SHP77 treated with DMSO at 0.1 percent for 48 hours (cell line): ENCODE data around the gene LAMA4.
"Not testable (repeated sequence)": the region's sequence is repeated elsewhere in the genome, so short reads cannot be mapped to it uniquely, and the experiment has no call there.

Experiments used
- DNase-seq: peaks from one replicate; lab custom pipeline; 2025; lab: John Stamatoyannopoulos, UW

The LAMA4 gene

GRCh38 chr6:112149719-112150263 is 104.6 kb downstream of the LAMA4 start:
- no peak for DNase-seq

GRCh38 chr6:112149236-112149635 is 105.1 kb downstream of the LAMA4 start:
- no peak for DNase-seq

GRCh38 chr6:112148103-112148502 is 106.3 kb downstream of the LAMA4 start:
- DNase-seq: no peak

- no peak for DNase-seq
Observed at GRCh38 chr6:112145080-112145573, 109.2 kb downstream of the LAMA4 start.

GRCh38 chr6:112144145-112144926 is 110.0 kb downstream of the LAMA4 start:
- no peak for DNase-seq

GRCh38 chr6:112141707-112142106 is 112.7 kb downstream of the LAMA4 start:
- DNase-seq: no peak

GRCh38 chr6:112139052-112139451 is 115.3 kb downstream of the LAMA4 start:
- DNase-seq: no peak

GRCh38 chr6:112130878-112131277 is 123.5 kb downstream of the LAMA4 start:
- DNase-seq: no peak

GRCh38 chr6:112128208-112128607 is 126.2 kb downstream of the LAMA4 start:
- no peak for DNase-seq

GRCh38 chr6:112123982-112124381 is 130.4 kb downstream of the LAMA4 start:
- no peak for DNase-seq

GRCh38 chr6:112122756-112123155 is 131.6 kb downstream of the LAMA4 start:
- no peak for DNase-seq

GRCh38 chr6:112118034-112118433 is 136.3 kb downstream of the LAMA4 start:
- no peak for DNase-seq

- DNase-seq: no peak
Observed at GRCh38 chr6:112117554-112117953, 136.8 kb downstream of the LAMA4 start.

- DNase-seq: no peak
Observed at GRCh38 chr6:112116221-112116620, 138.1 kb downstream of the LAMA4 start.

- DNase-seq: no peak
Observed at GRCh38 chr6:112114577-112115223, 139.7 kb downstream of the LAMA4 start.

- DNase-seq: no peak
Observed at GRCh38 chr6:112113918-112114317, 140.4 kb downstream of the LAMA4 start.

GRCh38 chr6:112113431-112113830 is 140.9 kb downstream of the LAMA4 start:
- no peak for DNase-seq

GRCh38 chr6:112109262-112109661 is 145.1 kb downstream of the LAMA4 start:
- DNase-seq: no peak

- no peak for DNase-seq
Observed at GRCh38 chr6:112106562-112106961, 147.8 kb downstream of the LAMA4 start.

GRCh38 chr6:112106026-112106425 is 148.3 kb downstream of the LAMA4 start:
- DNase-seq: not testable (repeated sequence)

GRCh38 chr6:112100561-112100960 is 153.8 kb downstream of the LAMA4 start:
- DNase-seq: no peak

- DNase-seq: no peak
Observed at GRCh38 chr6:112096901-112097300, 157.5 kb downstream of the LAMA4 start.

- DNase-seq: no peak
Observed at GRCh38 chr6:112087916-112088315, 166.5 kb downstream of the LAMA4 start.
